ENCODE results near the gene GMDS. TPM values are rescaled to one million over a fixed set of nuclear protein-coding genes. Genes with fewer than 3 reads are reported as not detected.

The GMDS gene
- total RNA-seq, 2 experiments from 2014 or later, result 13.9 to 16.4 TPM

DNA sequence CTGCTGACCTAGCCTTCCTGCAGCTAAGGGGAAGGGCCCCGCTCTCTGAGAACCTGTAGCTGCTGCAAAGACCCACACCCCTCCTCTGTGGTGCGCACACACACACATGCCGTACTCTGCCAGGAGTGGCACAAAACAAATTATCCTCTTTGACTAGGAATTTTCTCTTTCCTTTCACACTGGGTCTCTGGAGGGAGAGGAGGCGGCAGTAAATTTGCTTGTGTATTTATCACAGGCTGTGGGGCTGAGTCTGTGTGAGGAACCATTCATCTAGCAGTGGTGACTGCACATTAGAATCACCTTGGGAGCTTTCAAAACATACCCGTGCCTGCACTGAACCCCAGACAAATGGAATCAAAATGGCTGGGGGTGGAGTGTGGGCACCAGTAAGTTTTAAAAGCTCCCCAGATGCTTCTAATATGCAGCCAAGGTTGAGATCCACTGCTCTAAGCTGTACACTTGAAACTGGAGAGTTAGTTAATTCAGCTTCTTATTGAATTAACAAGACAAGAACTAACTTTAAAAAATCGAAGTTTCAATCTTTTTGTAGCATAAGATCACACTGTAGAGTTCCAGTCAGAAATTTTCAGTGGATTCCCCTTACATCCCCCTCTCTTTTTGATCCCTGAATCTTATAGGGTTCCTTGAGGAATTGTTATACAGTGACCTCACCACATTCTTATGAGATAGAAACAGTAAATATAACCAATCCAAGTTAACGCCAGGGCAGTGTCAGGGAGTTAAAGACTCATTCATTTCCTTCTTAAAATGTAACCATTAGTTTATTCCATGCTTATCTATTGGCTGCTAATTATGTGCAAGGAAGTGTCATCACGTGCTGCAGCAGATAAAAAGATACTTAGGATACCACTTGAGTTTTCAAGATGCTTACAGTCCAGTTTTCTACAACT is 29.8 kb upstream of the GMDS start:
- H3K4me3 ChIP-seq (ENCODE audit: low read length), result no peak overlapping the region
- H3K4me3 Mint-ChIP-seq, result no peak overlapping the region
- DNase-seq (no peak), ATAC-seq (ENCODE audit: poor library complexity) (no peak)
- no peaks in the 10 kb centered on the region for H3K27me3 Mint-ChIP-seq
- no peaks in the 10 kb centered on the region for H3K27me3 ChIP-seq (ENCODE audit: control insufficient read depth in 1 of 2, insufficient read depth in 2 of 2, low read length in 2 of 2)
- peaks cover 92% of the 10 kb centered on the region for H3K36me3 Mint-ChIP-seq (ENCODE audit: low read depth)
- ChIA-PET POLR2A (no interaction called here), CTCF (no interaction called here)
- peaks cover 5 to 14% of the 10 kb centered on the region in 2 experiments for H3K9me3 ChIP-seq (ENCODE audit: control insufficient read depth in 1 of 2, insufficient read depth in 1 of 2, low read length in 2 of 2)
- no peak overlapping the region for H3K27ac Mint-ChIP-seq
- TF ChIP-seq, protein P1, sequence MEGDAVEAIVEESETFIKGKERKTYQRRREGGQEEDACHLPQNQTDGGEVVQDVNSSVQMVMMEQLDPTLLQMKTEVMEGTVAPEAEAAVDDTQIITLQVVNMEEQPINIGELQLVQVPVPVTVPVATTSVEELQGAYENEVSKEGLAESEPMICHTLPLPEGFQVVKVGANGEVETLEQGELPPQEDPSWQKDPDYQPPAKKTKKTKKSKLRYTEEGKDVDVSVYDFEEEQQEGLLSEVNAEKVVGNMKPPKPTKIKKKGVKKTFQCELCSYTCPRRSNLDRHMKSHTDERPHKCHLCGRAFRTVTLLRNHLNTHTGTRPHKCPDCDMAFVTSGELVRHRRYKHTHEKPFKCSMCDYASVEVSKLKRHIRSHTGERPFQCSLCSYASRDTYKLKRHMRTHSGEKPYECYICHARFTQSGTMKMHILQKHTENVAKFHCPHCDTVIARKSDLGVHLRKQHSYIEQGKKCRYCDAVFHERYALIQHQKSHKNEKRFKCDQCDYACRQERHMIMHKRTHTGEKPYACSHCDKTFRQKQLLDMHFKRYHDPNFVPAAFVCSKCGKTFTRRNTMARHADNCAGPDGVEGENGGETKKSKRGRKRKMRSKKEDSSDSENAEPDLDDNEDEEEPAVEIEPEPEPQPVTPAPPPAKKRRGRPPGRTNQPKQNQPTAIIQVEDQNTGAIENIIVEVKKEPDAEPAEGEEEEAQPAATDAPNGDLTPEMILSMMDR (IDR thresholded peaks at IDR 0.05), result no peak
- no peak overlapping the region for H3K27ac ChIP-seq (ENCODE audit: low read depth in 1 of 2, low read length in 2 of 2)
- intact Hi-C loops (cut with DNase I, micrococcal nuclease), result no loop called here
- H3K4me1 ChIP-seq (ENCODE audit: insufficient read depth, low read length), result no peaks in the 10 kb centered on the region
- peaks cover 20% of the 10 kb centered on the region for H3K36me3 ChIP-seq (ENCODE audit: insufficient read depth, low read length)
- peaks cover 7% of the 10 kb centered on the region for H3K9me3 Mint-ChIP-seq
- no peaks in the 10 kb centered on the region for H3K4me1 Mint-ChIP-seq (ENCODE audit: low read depth)

DNA sequence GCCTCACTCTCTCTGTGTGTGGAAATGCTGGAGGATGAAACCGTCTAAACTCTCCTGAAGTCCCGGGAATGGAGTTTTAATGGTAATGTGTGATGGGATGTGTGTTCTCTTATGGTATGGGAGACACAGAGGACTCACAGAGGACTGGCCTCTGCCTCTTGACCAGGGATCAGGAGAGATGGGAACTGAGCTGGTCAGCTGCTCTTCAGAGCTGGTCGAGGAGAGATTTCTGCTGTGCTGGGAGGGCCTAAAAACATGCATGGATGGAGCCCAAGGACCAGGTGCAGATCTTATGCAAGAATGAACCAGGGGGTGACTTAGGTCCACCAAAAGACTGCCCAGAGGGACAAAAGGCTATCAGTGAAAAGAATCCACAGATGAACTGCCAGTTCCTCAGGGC is 27.3 kb upstream of the GMDS start:
- no peaks in the 10 kb centered on the region for H3K27me3 ChIP-seq (ENCODE audit: control insufficient read depth in 1 of 2, insufficient read depth in 2 of 2, low read length in 2 of 2)
- Mint-ChIP-seq H3K27me3 (no peaks in the 10 kb centered on the region), H3K4me1 (ENCODE audit: low read depth) (no peaks in the 10 kb centered on the region), H3K27ac (no peak overlapping the region), H3K36me3 (ENCODE audit: low read depth) (peaks cover 93% of the 10 kb centered on the region), H3K4me3 (no peak overlapping the region), H3K9me3 (no peaks in the 10 kb centered on the region)
- H3K4me1 ChIP-seq (ENCODE audit: insufficient read depth, low read length), result no peaks in the 10 kb centered on the region
- intact Hi-C loops (cut with DNase I, micrococcal nuclease), result no loop called here
- H3K27ac ChIP-seq (ENCODE audit: low read depth in 1 of 2, low read length in 2 of 2), result no peak overlapping the region
- ATAC-seq (ENCODE audit: poor library complexity) (no peak), DNase-seq (no peak)
- no peak overlapping the region for H3K4me3 ChIP-seq (ENCODE audit: low read length)
- no peaks in the 10 kb centered on the region for H3K9me3 ChIP-seq (ENCODE audit: control insufficient read depth in 1 of 2, insufficient read depth in 1 of 2, low read length in 2 of 2)
- TF ChIP-seq, protein P1 (IDR thresholded peaks at IDR 0.05), result no peak
- ChIA-PET POLR2A (no interaction called here), CTCF (no interaction called here)
- H3K36me3 ChIP-seq (ENCODE audit: insufficient read depth, low read length), result peaks cover 27% of the 10 kb centered on the region

DNA sequence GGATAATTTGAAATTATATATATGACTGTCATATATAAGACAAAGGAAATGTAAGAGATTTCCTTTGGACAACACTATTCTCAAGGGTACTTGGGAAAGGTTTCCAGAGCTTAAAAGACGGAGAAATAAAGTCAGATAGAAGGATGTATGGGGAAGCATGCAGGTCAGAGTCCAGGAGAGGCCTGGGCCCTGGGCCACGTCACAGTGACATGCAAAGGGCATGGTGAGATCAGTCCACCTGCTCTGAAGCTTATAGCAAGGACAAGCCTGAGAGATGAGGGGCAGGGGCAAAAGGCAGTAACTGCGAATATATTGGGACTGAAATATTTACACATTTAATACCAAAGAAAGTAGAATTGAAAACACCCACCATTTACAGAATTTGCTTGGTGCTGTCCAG is 24.6 kb upstream of the GMDS start:
- intact Hi-C loops (cut with DNase I, micrococcal nuclease), result no loop called here
- Histone ChIP-seq H3K27me3 (ENCODE audit: control insufficient read depth in 1 of 2, insufficient read depth in 2 of 2, low read length in 2 of 2) (no peaks in the 10 kb centered on the region), H3K36me3 (ENCODE audit: insufficient read depth, low read length) (peaks cover 43% of the 10 kb centered on the region), H3K9me3 (ENCODE audit: control insufficient read depth in 1 of 2, insufficient read depth in 1 of 2, low read length in 2 of 2) (no peaks in the 10 kb centered on the region), H3K27ac (ENCODE audit: low read depth in 1 of 2, low read length in 2 of 2) (no peak overlapping the region), H3K4me1 (ENCODE audit: insufficient read depth, low read length) (no peaks in the 10 kb centered on the region), H3K4me3 (ENCODE audit: low read length) (no peak overlapping the region)
- Mint-ChIP-seq H3K36me3 (ENCODE audit: low read depth) (peaks cover 90% of the 10 kb centered on the region), H3K4me3 (no peak overlapping the region), H3K9me3 (no peaks in the 10 kb centered on the region), H3K27ac (no peak overlapping the region), H3K4me1 (ENCODE audit: low read depth) (no peaks in the 10 kb centered on the region), H3K27me3 (no peaks in the 10 kb centered on the region)
- ChIA-PET POLR2A (no interaction called here), CTCF (no interaction called here)
- ATAC-seq (ENCODE audit: poor library complexity) (no peak), DNase-seq (no peak)
- TF ChIP-seq, protein P1 (IDR thresholded peaks at IDR 0.05), result no peak

All from CD4-positive, alpha-beta T cell (primary cell).